ENCODE results near the gene DGKZ.

- no peak for TF ChIP-seq CTCF (IDR thresholded peaks at IDR 0.05)
- no peak for TF ChIP-seq POLR2A (IDR thresholded peaks at IDR 0.05)
Measured at GRCh38 chr11:46299451-46299961, 47.8 kb upstream of the DGKZ start.
